GM12878 (cell line): ENCODE results near the gene ANKHD1. TPM values are rescaled to one million over a fixed set of nuclear protein-coding genes. Genes with fewer than 3 reads are reported as not detected.

Experiments used
- ATAC-seq: fragments of 200-7000 bp; cut with Tn5 transposase; 3 replicates; pipeline ENCODE4 v1.9.1; 2020; ENCODE audit warnings: mild to moderate bottlenecking, moderate library complexity
- BruUV-seq: library from RNA; stranded (reverse); fragments of 400-500 nt; replicated peaks from 2 replicates; lab custom pipeline; 2021; lab: Mats Ljungman, UMichigan
- CTCF ChIA-PET: fragments of 300-600 bp; sonication (Branson Sonifier 250); formaldehyde crosslinking; extraction: SDS; loops from one replicate; lab custom pipeline; 2021; ENCODE audit warnings: inconsistent platforms; lab: Yijun Ruan, JAX
- POLR2A ChIA-PET: fragments of 350-600 bp; formaldehyde crosslinking; extraction: SDS; loops from one replicate; lab custom pipeline; 2021; ENCODE audit warnings: inconsistent platforms; lab: Charles Lee
- RAD21 ChIA-PET: fragments of 300-600 bp; sonication (Branson Sonifier 250); formaldehyde crosslinking; loops from one replicate; lab custom pipeline; 2023; ENCODE audit warnings: antibody characterized with exemption; ENCODE audit not compliant: unreplicated experiment; lab: Charles Lee
- SMC1A ChIA-PET: fragments of 300-600 bp; sonication (Branson Sonifier 250); formaldehyde crosslinking; loops from one replicate; lab custom pipeline; 2023; ENCODE audit not compliant: unreplicated experiment, uncharacterized antibody; lab: Charles Lee
- DNase-seq: peaks from one replicate; pipeline ENCODE4 v3.0.0-alpha.2; 2011; ENCODE audit warnings: low read depth, low spot score
- FAIRE-seq: peaks from 3 replicates; lab custom pipeline; 2011; peaks lifted over from hg19 to GRCh38; lab: Jason Lieb, UNC
- H2AFZ ChIP-seq: 2 replicates; pipeline ENCODE4 v1.6.0; 2011; ENCODE audit warnings: low read depth, low read length, control low read depth; ENCODE audit not compliant: control insufficient read depth
- H3K27ac ChIP-seq: 2 replicates; pipeline ENCODE4 v1.5.1; 2011; ENCODE audit warnings: control low read depth; ENCODE audit not compliant: control insufficient read depth, insufficient read depth
- H3K27me3 ChIP-seq, 2 experiments: replicated peaks in 1 of 2; 2 replicates each; pipeline versions ENCODE4 v1.6.0 to v1.6.1; 2011; ENCODE audit warnings: low read length in 1 of 2; ENCODE audit not compliant: control insufficient read depth in 2 of 2, insufficient read depth in 2 of 2
- H3K36me3 ChIP-seq, 2 experiments: 2 replicates each; pipeline ENCODE4 v1.5.1; 2011; ENCODE audit warnings: low read length in 1 of 2; ENCODE audit not compliant: control insufficient read depth in 2 of 2, insufficient read depth in 2 of 2
- H3K4me1 ChIP-seq: 2 replicates; pipeline ENCODE4 v1.6.1; 2011; ENCODE audit warnings: mild to moderate bottlenecking, low read length, moderate library complexity, mixed read lengths; ENCODE audit not compliant: control insufficient read depth, insufficient read depth
- H3K4me2 ChIP-seq: 2 replicates; pipeline ENCODE4 v1.6.0; 2011; ENCODE audit warnings: control low read depth; ENCODE audit not compliant: control insufficient read depth, insufficient read depth
- H3K4me3 ChIP-seq: fragments of 200-600 bp; sonication (generic); 2 replicates; pipeline ENCODE4 v1.5.1; 2016
- H3K79me2 ChIP-seq: 2 replicates; pipeline ENCODE4 v1.6.0; 2011; ENCODE audit warnings: low read length; ENCODE audit not compliant: control insufficient read depth, insufficient read depth
- H3K9ac ChIP-seq: 2 replicates; pipeline ENCODE4 v1.8.0; 2011; ENCODE audit warnings: low read length, control low read depth, mixed read lengths; ENCODE audit not compliant: control insufficient read depth, insufficient read depth
- H3K9me3 ChIP-seq: replicated peaks from 3 replicates; pipeline ENCODE4 v1.5.1; 2011; ENCODE audit warnings: mild to moderate bottlenecking, low read length; ENCODE audit not compliant: control insufficient read depth, insufficient read depth
- H4K20me1 ChIP-seq: 2 replicates; pipeline ENCODE4 v1.6.0; 2011; ENCODE audit not compliant: control insufficient read depth, insufficient read depth
- CBFB ChIP-seq: IDR thresholded peaks from 2 replicates; pipeline ENCODE4 v1.6.1; 2016; ENCODE audit warnings: antibody characterized with exemption, low read depth
- CEBPZ ChIP-seq: fragments of 150-350 bp; IDR thresholded peaks from 2 replicates; pipeline ENCODE4 v1.6.1; 2016; ENCODE audit warnings: low read depth, low read length
- CREM ChIP-seq: IDR thresholded peaks from 2 replicates; pipeline ENCODE4 v1.6.1; 2014; ENCODE audit warnings: antibody characterized with exemption, low read depth
- IRF3 ChIP-seq: fragments of 450-650 bp; IDR thresholded peaks from 2 replicates; pipeline ENCODE4 v1.6.1; 2014; ENCODE audit warnings: mild to moderate bottlenecking
- IRF4 ChIP-seq: IDR thresholded peaks from 2 replicates; pipeline ENCODE4 v1.6.1; 2011; ENCODE audit warnings: low read depth, low read length
- NKRF ChIP-seq: fragments of 450-650 bp; conservative IDR thresholded peaks from 2 replicates; pipeline ENCODE4 v1.6.1; 2017; ENCODE audit warnings: mild to moderate bottlenecking, moderate library complexity
- RELA ChIP-seq: fragments of 450-650 bp; IDR thresholded peaks from 2 replicates; pipeline ENCODE4 v1.8.0; 2014; ENCODE audit warnings: borderline replicate concordance; ENCODE audit not compliant: partially characterized antibody
- SIN3A ChIP-seq: IDR thresholded peaks from 2 replicates; pipeline ENCODE4 v1.6.1; 2012; ENCODE audit warnings: low read depth, low read length, improper control_type of control experiment
- TARDBP ChIP-seq: IDR thresholded peaks from 2 replicates; pipeline ENCODE4 v1.6.1; 2016; ENCODE audit warnings: borderline replicate concordance
- ZNF592 ChIP-seq: fragments of 450-650 bp; IDR thresholded peaks from 2 replicates; pipeline ENCODE4 v1.6.1; 2017; ENCODE audit warnings: mild to moderate bottlenecking, moderate library complexity
- WGBS: methylation state at CpG from one replicate; pipeline ENCODE4 v1.1.6; 2016; ENCODE audit warnings: low lambda C conversion rate; ENCODE audit not compliant: insufficient replicate concordance, insufficient coverage; ENCODE audit errors: missing lambda C conversion rate; 5-methylcytosine and 5-hydroxymethylcytosine counted together
- in situ Hi-C: fragments of 300-500 bp; cut with MboI; formaldehyde crosslinking; loops from 9 replicates; pipeline ENCODE4 v1.14.3; 2018; ENCODE audit warnings: mixed read lengths
- intact Hi-C: fragments of 100-400 bp; cut with micrococcal nuclease; formaldehyde crosslinking; loops from one replicate; pipeline ENCODE4 v1.14.2; 2022; ENCODE audit not compliant: unreplicated experiment
- polyA plus RNA-seq, 11 experiments: library from polyadenylated mRNA; depleted of rRNA in 4 of 11; unstranded in 6 of 11; stranded (reverse) in 5 of 11; fragments of >200 nt; fragmentation: Nextera tagmentation in 4 of 11; fragmentation: Illumina TruSeq in 1 of 11; extraction: Ambion mirVana in 4 of 11; extraction: Trizol in 1 of 11; gene quantifications; 1 replicate in 1 of 11; 2 replicates in 10 of 11; pipeline versions ENCODE4 v1.2.1 to v1.2.3, GENCODE V29; 2011 to 2016; ENCODE audit warnings: inconsistent platforms in 2 of 11, missing spikeins in 2 of 11, low read depth in 1 of 11
- total RNA-seq, 4 experiments: library from RNA; depleted of rRNA in 3 of 4; stranded (reverse); fragments of >200 nt in 3 of 4; fragmentation: Illumina TruSeq in 1 of 4; extraction: Trizol in 1 of 4; gene quantifications; 2 replicates each; pipeline versions ENCODE4 v1.2.1 to v1.2.3, GENCODE V29; 2013 to 2021

The ANKHD1 gene
- total and polyA plus RNA-seq, 10 of the 15 experiments (the other 5 are each of a cell fraction or from before 2014, with no cell fraction given), result 31.6 to 96.8 (median 74.3) TPM

GRCh38 chr5:140362311-140362710 is 39.3 kb upstream of the ANKHD1 start (continued):
- TF ChIP-seq RELA (no peak), CBFB (no peak)

- Histone ChIP-seq H3K27me3 (no peaks in the 10 kb centered on the region), H4K20me1 (no peaks in the 10 kb centered on the region), H3K79me2 (no peaks in the 10 kb centered on the region), H2AFZ (peak overlapping the region; percentile 87), H3K9ac (no peak overlapping the region), H3K9me3 (no peaks in the 10 kb centered on the region), H3K4me3 (peak overlapping the region; percentile 57; the same call in 1 of the 2 replicates), H3K4me1 (no peaks in the 10 kb centered on the region; the same call in 1 of the 2 replicates), H3K4me2 (peak overlapping the region; percentile 90), H3K36me3 (no peaks in the 10 kb centered on the region), H3K27ac (no peak overlapping the region)
- ChIA-PET POLR2A (interaction anchor here (1.0 kb wide), 1 partner anchor 43 kb away, joined by 3 read pairs; no protein-coding TSS in a partner anchor), CTCF (interaction anchor here (0.6 to 4.4 kb wide), 39 partner anchors 8 to 363 kb away, joined by 3 to 36 read pairs (median 4); partner anchors contain the start of genes EIF4EBP3, HBEGF, IK and NDUFA2), RAD21 (interaction anchor here (1.0 to 4.9 kb wide), 5 partner anchors 11 to 358 kb away, joined by 3 to 34 read pairs (median 3); no protein-coding TSS in a partner anchor), SMC1A (interaction anchor here (0.6 to 1.5 kb wide), 6 partner anchors 9 to 359 kb away, joined by 3 to 4 read pairs (median 3); no protein-coding TSS in a partner anchor)
- BruUV-seq, result no TSS peak
- FAIRE-seq (peak; percentile 93), DNase-seq (no peak), ATAC-seq (peak; percentile 97)
- intact Hi-C loops, result loop anchor here (2.0 kb wide), 1 partner anchor 358 kb away; no protein-coding TSS in a partner anchor
- WGBS, result 13% methylated on average over 29 of the region's 29 CpGs
- in situ Hi-C loops, result loop anchor here (5.0 kb wide), 2 partner anchors 121 to 354 kb away; no protein-coding TSS in a partner anchor
- TF ChIP-seq IRF3 (no peak), SIN3A (no peak), ZNF592 (no peak), CEBPZ (no peak), IRF4 (0 out of 2 replicates have a peak, but pooled peaks have one; percentile 47), NKRF (no peak), TARDBP (no peak), CREM (no peak)
These were observed 38.6 kb upstream of the ANKHD1 start for GRCh38 chr5:140362875-140363630.
